Panc1 (cell line): ENCODE measurements around the gene TBC1D7. TPM values are rescaled to one million over a fixed set of nuclear protein-coding genes. Genes with fewer than 3 reads are reported as not detected.

Experiments
- ATAC-seq: fragments of 200-7000 bp; cut with Tn5 transposase; 2 replicates; pipeline ENCODE4 v1.9.1; 2020; ENCODE audit warnings: mild to moderate bottlenecking, moderate library complexity
- BruUV-seq: library from RNA; stranded (reverse); fragments of 400-500 nt; replicated peaks from 2 replicates; lab custom pipeline; 2021; lab: Mats Ljungman, UMichigan
- CTCF ChIA-PET: fragments of 300-600 bp; sonication (Branson Sonifier 250); formaldehyde crosslinking; loops from one replicate; lab custom pipeline; 2022; ENCODE audit warnings: antibody characterized with exemption; lab: Charles Lee
- POLR2A ChIA-PET: fragments of 300-600 bp; sonication (Branson Sonifier 250); formaldehyde crosslinking; loops from one replicate; lab custom pipeline; 2022; ENCODE audit warnings: antibody characterized with exemption; lab: Charles Lee
- DNase-seq: peaks from one replicate; pipeline ENCODE4 v3.0.0-alpha.2; 2010; ENCODE audit warnings: low read depth, low spot score
- H3K27ac ChIP-seq: 2 replicates; pipeline ENCODE4 v1.5.1; 2011; ENCODE audit warnings: mild to moderate bottlenecking, low read length, inconsistent platforms
- H3K27me3 ChIP-seq: fragments of 200-500 bp; sonication (Bioruptor generic); 2 replicates; pipeline ENCODE4 v1.6.0; 2014; ENCODE audit warnings: low read length, inconsistent platforms; ENCODE audit not compliant: control insufficient read depth, insufficient read depth
- H3K36me3 ChIP-seq: fragments of 200-500 bp; sonication (Bioruptor generic); 2 replicates; pipeline ENCODE4 v1.5.1; 2014; ENCODE audit warnings: inconsistent platforms, mild to moderate bottlenecking, low read length, moderate library complexity; ENCODE audit not compliant: control insufficient read depth, insufficient read depth
- H3K4me1 ChIP-seq: 2 replicates; pipeline ENCODE4 v1.5.1; 2011; ENCODE audit warnings: inconsistent platforms, mild to moderate bottlenecking, low read length, moderate library complexity; ENCODE audit not compliant: control insufficient read depth, insufficient read depth
- H3K4me3 ChIP-seq, 2 experiments: 2 replicates each; pipeline ENCODE4 v1.5.1; 2011 to 2012; ENCODE audit warnings: low read depth in 2 of 2, low read length in 2 of 2, mild to moderate bottlenecking in 2 of 2, inconsistent platforms in 1 of 2, moderate library complexity in 1 of 2
- H3K9me3 ChIP-seq: fragments of 200-500 bp; sonication (Bioruptor generic); 2 replicates; pipeline ENCODE4 v1.5.1; 2014; ENCODE audit warnings: low read depth, mild to moderate bottlenecking, inconsistent platforms, low read length, moderate library complexity; ENCODE audit not compliant: control insufficient read depth, insufficient read depth
- CTCF ChIP-seq: fragments of 450-650 bp; IDR thresholded peaks from 2 replicates; pipeline ENCODE4 v1.5.1; 2017; ENCODE audit warnings: mild to moderate bottlenecking
- POLR2AphosphoS5 ChIP-seq: IDR thresholded peaks from 2 replicates; pipeline ENCODE4 v1.6.1; 2012; ENCODE audit warnings: mild to moderate bottlenecking, low read depth, low read length, moderate library complexity
- REST ChIP-seq, 2 experiments: IDR thresholded peaks; 2 replicates each; pipeline ENCODE4 v1.6.1; 2011 to 2012; ENCODE audit warnings: low read depth in 2 of 2, control low read depth in 1 of 2, low read length in 1 of 2, mild to moderate bottlenecking in 1 of 2, moderate library complexity in 1 of 2; ENCODE audit not compliant: insufficient read depth in 1 of 2
- SIN3A ChIP-seq: IDR thresholded peaks from 2 replicates; pipeline ENCODE4 v1.6.1; 2012; ENCODE audit warnings: low read depth, mild to moderate bottlenecking, low read length, moderate library complexity, borderline replicate concordance; ENCODE audit not compliant: insufficient read depth
- TCF7L2 ChIP-seq: IDR thresholded peaks from 2 replicates; pipeline ENCODE4 v1.6.1; 2011; ENCODE audit warnings: mild to moderate bottlenecking, low read depth, low read length, inconsistent platforms
- in situ Hi-C: cut with HindIII; loops from 2 replicates; pipeline ENCODE4 v1.10.0; 2016; ENCODE audit warnings: low sequenced_read_pairs, low pct_unique_long_range_greater_than_20kb
- intact Hi-C: fragments of 100-400 bp; cut with micrococcal nuclease; formaldehyde crosslinking; loops from one replicate; pipeline ENCODE4 v1.10.0; 2022; ENCODE audit not compliant: unreplicated experiment
- total RNA-seq: library from RNA; stranded (reverse); gene quantifications from one replicate; pipeline ENCODE4 v1.2.1, GENCODE V29; 2021; ENCODE audit not compliant: unreplicated experiment

The TBC1D7 gene
- total RNA-seq, 1 experiment from 2014 or later, result 27.0 TPM

GRCh38 chr6:13375360-13375878 is 47.1 kb upstream of the TBC1D7 start:
- CTCF ChIA-PET, result no interaction called here
- no peaks in the 10 kb centered on the region for H3K4me1 ChIP-seq
- TF ChIP-seq SIN3A (no peak), REST (IDR thresholded peaks at IDR 0.05; ENCODE audit: insufficient read depth in 1 of 2, low read depth in 2 of 2, low read length in 1 of 2) (no peak), POLR2AphosphoS5 (no peak), CTCF (no peak), TCF7L2 (no peak)
- no peak overlapping the region for H3K4me3 ChIP-seq
- H3K27me3 ChIP-seq, result peaks cover 3% of the 10 kb centered on the region; the same call in 1 of the 2 replicates
- no peak overlapping the region for H3K27ac ChIP-seq
- ATAC-seq (no peak), DNase-seq (no peak)
- in situ Hi-C loops (no loop called here), intact Hi-C loops (no loop called here)
- BruUV-seq, result no TSS peak
- no peaks in the 10 kb centered on the region for H3K36me3 ChIP-seq
- POLR2A ChIA-PET, result no interaction called here
- no peaks in the 10 kb centered on the region for H3K9me3 ChIP-seq

- Histone ChIP-seq H3K4me3 (no peak overlapping the region), H3K27me3 (peaks cover 7% of the 10 kb centered on the region), H3K27ac (no peak overlapping the region), H3K9me3 (no peaks in the 10 kb centered on the region), H3K4me1 (no peaks in the 10 kb centered on the region), H3K36me3 (no peaks in the 10 kb centered on the region)
- ATAC-seq (no peak), DNase-seq (no peak)
- in situ Hi-C loops (no loop called here), intact Hi-C loops (no loop called here)
- TF ChIP-seq POLR2AphosphoS5 (no peak), SIN3A (no peak), CTCF (no peak), REST (IDR thresholded peaks at IDR 0.05; ENCODE audit: insufficient read depth in 1 of 2, low read depth in 2 of 2, low read length in 1 of 2) (no peak), TCF7L2 (no peak)
- ChIA-PET CTCF (no interaction called here), POLR2A (no interaction called here)
- BruUV-seq, result no TSS peak
These were observed 45.6 kb upstream of the TBC1D7 start for GRCh38 chr6:13373919-13374318.
